ENCODE data around the gene TCF25.

DNA sequence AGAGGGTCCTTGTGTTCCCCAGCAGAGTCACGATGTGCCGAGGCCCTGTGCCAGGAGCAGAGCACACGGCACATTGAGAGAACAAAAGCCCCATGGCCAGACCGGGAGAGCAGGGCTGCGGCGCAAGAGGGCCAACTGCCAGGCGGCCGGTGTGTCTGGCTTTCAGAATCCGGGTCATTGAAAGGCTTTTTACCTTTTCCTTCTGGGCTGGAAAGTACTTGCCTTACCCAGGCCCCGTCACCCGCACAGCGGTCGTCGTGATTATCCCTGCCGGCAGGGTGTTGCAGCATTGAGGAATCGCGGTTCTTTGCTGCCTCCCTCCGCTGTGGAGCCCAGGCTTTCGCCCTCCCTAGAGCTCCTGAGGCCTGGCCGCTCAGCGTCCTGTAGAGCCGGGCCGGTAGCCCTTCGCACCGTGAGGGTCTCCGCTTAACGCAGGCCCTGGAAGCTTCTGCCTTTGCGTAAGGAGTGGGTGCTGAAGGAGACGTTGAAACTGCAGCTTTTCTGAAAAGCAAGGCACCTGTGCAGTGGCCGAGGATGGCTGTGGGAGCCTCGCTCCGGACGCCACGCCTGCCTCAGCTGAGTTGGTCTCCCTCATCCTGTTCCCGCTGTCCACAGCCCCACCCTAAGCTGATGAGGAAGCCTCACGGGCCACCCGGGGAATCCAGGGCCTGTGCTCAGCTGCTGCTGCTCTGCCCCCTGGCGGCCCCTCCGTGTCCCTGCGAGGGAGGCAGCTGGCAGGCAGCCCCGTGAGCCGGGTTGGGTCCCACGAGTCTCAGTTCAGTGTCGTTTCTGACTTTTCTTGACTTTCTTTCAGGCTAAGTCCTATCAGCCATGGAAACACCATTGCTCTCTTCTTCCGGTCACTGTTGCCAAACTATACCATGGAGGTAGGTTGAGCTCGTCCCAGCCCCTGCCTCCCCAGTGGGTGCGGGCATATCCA, 36.7 kb downstream of the TCF25 start:
- TF ChIP-seq NFIC (IDR thresholded peaks at IDR 0.05) = no peak
- no peak for TF ChIP-seq TAF1 (IDR thresholded peaks at IDR 0.05; ENCODE audit: low read depth)
- TF ChIP-seq CEBPB (IDR thresholded peaks at IDR 0.05) = no peak
- TF ChIP-seq CREB1 (IDR thresholded peaks at IDR 0.05; ENCODE audit: low read depth) = no peak
- TF ChIP-seq, protein P1, sequence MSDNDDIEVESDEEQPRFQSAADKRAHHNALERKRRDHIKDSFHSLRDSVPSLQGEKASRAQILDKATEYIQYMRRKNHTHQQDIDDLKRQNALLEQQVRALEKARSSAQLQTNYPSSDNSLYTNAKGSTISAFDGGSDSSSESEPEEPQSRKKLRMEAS (IDR thresholded peaks at IDR 0.05) = no peak
- no peak for TF ChIP-seq TCF12 (IDR thresholded peaks at IDR 0.05; ENCODE audit: low read depth)
- TF ChIP-seq FOXM1 (IDR thresholded peaks at IDR 0.05; ENCODE audit: borderline replicate concordance, low read depth) = no peak
- TF ChIP-seq EGR1 (IDR thresholded peaks at IDR 0.05) = no peak
- no peak for TF ChIP-seq EP300 (IDR thresholded peaks at IDR 0.05; ENCODE audit: borderline replicate concordance)
- TF ChIP-seq, protein P2, sequence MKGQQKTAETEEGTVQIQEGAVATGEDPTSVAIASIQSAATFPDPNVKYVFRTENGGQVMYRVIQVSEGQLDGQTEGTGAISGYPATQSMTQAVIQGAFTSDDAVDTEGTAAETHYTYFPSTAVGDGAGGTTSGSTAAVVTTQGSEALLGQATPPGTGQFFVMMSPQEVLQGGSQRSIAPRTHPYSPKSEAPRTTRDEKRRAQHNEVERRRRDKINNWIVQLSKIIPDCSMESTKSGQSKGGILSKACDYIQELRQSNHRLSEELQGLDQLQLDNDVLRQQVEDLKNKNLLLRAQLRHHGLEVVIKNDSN (IDR thresholded peaks at IDR 0.05) = no peak
- TF ChIP-seq TEAD4 (IDR thresholded peaks at IDR 0.05) = no peak
- TF ChIP-seq, protein P3, sequence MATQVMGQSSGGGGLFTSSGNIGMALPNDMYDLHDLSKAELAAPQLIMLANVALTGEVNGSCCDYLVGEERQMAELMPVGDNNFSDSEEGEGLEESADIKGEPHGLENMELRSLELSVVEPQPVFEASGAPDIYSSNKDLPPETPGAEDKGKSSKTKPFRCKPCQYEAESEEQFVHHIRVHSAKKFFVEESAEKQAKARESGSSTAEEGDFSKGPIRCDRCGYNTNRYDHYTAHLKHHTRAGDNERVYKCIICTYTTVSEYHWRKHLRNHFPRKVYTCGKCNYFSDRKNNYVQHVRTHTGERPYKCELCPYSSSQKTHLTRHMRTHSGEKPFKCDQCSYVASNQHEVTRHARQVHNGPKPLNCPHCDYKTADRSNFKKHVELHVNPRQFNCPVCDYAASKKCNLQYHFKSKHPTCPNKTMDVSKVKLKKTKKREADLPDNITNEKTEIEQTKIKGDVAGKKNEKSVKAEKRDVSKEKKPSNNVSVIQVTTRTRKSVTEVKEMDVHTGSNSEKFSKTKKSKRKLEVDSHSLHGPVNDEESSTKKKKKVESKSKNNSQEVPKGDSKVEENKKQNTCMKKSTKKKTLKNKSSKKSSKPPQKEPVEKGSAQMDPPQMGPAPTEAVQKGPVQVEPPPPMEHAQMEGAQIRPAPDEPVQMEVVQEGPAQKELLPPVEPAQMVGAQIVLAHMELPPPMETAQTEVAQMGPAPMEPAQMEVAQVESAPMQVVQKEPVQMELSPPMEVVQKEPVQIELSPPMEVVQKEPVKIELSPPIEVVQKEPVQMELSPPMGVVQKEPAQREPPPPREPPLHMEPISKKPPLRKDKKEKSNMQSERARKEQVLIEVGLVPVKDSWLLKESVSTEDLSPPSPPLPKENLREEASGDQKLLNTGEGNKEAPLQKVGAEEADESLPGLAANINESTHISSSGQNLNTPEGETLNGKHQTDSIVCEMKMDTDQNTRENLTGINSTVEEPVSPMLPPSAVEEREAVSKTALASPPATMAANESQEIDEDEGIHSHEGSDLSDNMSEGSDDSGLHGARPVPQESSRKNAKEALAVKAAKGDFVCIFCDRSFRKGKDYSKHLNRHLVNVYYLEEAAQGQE (IDR thresholded peaks at IDR 0.05; ENCODE audit: low read depth) = no peak

Data from Ishikawa (cell line).